NOMO-1 treated with dmso at 0.1 percent for 144 hours (cell line): ENCODE data around the gene TREML1.

ENCODE experiments used
- DNase-seq: peaks from one replicate; lab custom pipeline; 2025; ENCODE audit not compliant: unreplicated experiment; lab: John Stamatoyannopoulos, UW

The TREML1 gene

GRCh38 chr6:41179163-41179562, 25.0 kb upstream of the TREML1 start:
- no peak for DNase-seq

GRCh38 chr6:41177695-41178094, 23.5 kb upstream of the TREML1 start:
- DNase-seq, result no peak

- DNase-seq, result no peak
Measured at GRCh38 chr6:41177287-41177686, 23.1 kb upstream of the TREML1 start.

GRCh38 chr6:41176189-41176588, 22.0 kb upstream of the TREML1 start:
- no peak for DNase-seq

- DNase-seq, result no peak
Measured at GRCh38 chr6:41175084-41175483, 20.9 kb upstream of the TREML1 start.

GRCh38 chr6:41174610-41175009, 20.5 kb upstream of the TREML1 start:
- DNase-seq, result peak; percentile 43

GRCh38 chr6:41171908-41172307, 17.8 kb upstream of the TREML1 start:
- DNase-seq, result no peak

- DNase-seq, result no peak
Measured at GRCh38 chr6:41170547-41171160, 16.5 kb upstream of the TREML1 start.

GRCh38 chr6:41167173-41167963, 13.2 kb upstream of the TREML1 start:
- no peak for DNase-seq

GRCh38 chr6:41164551-41165120, 10.5 kb upstream of the TREML1 start:
- DNase-seq, result no peak

- no peak for DNase-seq
Measured at GRCh38 chr6:41163419-41163717, 9.2 kb upstream of the TREML1 start.

GRCh38 chr6:41162687-41163418, 8.7 kb upstream of the TREML1 start, which contains the start of gene TREM2:
TSS of gene TREM2 (minus strand) at chr6:41163116. CDS start at chr6:41163082, 34 bp downstream.
- DNase-seq, result no peak

GRCh38 chr6:41161851-41162552, 7.9 kb upstream of the TREML1 start:
- peak; percentile 2 for DNase-seq

- no peak for DNase-seq
Measured at GRCh38 chr6:41161380-41161779, 7.2 kb upstream of the TREML1 start.

GRCh38 chr6:41160933-41161332, 6.8 kb upstream of the TREML1 start:
- no peak for DNase-seq

GRCh38 chr6:41159415-41160082, 5.4 kb upstream of the TREML1 start:
- no peak for DNase-seq

- no peak for DNase-seq
Measured at GRCh38 chr6:41157323-41157722, 3.2 kb upstream of the TREML1 start.

GRCh38 chr6:41156771-41157170, 2.6 kb upstream of the TREML1 start:
- no peak for DNase-seq

- no peak for DNase-seq
Measured at GRCh38 chr6:41156001-41156400, 1.9 kb upstream of the TREML1 start.

- no peak for DNase-seq
Measured at GRCh38 chr6:41155132-41155805, 1.1 kb upstream of the TREML1 start.
